NCI-H1048 (cell line): Measurements from ENCODE around the gene RICTOR.

Experiments
- DNase-seq: peaks from one replicate; lab custom pipeline; 2025; lab: John Stamatoyannopoulos, UW

RICTOR gene

DNA sequence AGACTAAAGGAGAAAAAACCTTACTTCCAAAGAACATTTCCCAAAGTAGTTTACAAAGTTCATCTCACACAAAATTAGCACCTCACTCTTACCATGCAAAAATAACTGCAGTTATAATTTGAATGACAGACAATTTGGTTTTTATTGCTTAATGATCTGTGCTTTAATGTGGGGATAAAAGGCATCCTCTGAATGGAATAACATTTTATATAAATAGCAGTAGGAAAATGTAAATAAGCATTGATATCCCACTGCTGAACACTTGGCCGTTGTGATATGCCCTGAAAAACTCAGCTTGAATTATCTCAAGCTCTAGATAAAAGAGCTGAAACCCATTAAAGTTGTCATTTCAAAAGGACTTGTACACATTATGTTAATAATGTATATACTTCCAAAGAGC, 135.2 kb downstream of the RICTOR start:
- DNase-seq: no peak

DNA sequence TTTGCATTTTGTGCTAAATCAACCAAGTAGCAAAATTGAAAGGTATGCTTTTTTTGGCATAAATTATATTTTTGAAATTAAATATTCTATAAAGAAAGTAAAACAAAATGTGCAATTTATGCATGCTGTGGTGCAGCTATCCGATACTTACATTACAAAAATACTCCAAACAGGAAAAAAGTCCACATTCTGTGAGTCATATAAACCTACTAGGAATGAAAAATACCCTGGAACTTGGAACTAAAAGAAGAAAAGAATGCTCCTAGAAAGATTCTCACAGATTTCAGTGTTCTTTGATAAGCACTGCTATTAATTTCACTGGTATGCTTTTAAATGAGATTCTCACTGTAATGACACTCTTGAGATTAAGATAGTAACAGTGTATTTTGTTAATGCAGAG, 135.8 kb downstream of the RICTOR start:
- DNase-seq: no peak

DNA sequence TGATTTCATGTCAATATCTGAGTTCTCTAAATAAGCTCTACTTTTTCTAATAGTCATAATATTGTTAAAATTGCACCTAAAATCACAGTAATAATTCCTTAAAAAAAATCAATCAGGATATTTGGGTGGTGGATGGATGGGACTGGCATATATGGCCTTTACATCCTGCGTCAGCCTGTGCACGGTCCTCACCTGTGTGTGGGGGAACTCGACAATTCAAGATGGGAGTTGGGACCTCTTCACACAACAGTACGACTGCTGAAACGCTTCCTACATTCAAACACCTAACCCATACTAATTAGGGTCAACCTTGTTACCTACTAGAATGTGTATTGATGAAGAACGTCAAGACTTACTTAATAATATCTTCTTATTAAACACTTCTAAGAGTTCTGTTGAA, 137.9 kb downstream of the RICTOR start:
- no peak for DNase-seq

DNA sequence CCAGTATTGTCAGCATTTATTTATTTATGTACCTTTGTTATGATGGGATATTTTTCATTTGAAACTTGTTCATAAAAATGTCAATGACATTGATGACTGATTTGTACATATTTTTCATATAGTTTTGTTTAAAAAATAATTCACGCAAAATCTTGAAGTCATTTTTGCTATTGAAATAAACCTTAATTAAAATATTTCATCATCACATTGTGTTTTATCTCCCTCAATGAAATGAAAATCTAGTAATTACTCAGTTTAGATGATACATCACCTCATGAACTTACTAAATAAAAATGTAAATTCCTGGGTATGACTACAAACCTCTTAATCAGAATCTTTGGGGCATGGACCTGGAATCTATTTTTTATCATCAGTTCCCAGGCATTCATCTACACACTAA, 138.8 kb downstream of the RICTOR start:
- no peak for DNase-seq

DNA sequence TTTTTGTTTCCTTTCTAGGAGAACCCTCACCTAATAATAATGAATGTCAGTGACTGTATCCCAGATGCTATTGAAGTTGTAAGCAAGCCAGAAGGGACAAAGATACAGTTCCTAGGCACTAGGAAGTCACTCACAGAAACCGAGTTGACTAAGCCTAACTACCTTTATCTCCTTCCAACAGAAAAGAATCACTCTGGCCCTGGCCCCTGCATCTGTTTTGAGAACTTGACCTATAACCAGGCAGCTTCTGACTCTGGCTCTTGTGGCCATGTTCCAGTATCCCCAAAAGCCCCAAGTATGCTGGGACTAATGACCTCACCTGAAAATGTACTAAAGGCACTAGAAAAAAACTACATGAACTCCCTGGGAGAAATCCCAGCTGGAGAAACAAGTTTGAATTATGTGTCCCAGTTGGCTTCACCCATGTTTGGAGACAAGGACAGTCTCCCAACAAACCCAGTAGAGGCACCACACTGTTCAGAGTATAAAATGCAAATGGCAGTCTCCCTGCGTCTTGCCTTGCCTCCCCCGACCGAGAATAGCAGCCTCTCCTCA, 141.3 kb downstream of the RICTOR start:
- no peak for DNase-seq

DNA sequence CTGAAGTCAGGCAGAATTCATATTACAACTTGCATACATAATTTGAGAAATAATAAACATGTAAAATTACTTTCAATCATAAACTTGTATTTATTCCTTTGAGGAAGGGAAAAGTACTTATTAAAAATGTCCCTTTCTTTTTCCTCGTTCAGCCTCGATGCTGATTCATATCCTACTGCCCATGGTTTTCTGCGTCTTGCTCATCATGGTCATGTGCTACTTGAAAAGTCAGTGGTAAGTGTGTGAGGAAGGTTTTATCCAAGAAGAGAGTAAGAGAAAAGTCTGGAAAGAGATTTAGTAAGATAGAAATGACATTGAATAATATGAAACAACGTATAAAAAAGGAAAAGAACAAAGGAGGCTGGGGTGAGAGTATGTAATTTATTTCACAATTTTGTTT, 142.5 kb downstream of the RICTOR start:
- DNase-seq: no peak

DNA sequence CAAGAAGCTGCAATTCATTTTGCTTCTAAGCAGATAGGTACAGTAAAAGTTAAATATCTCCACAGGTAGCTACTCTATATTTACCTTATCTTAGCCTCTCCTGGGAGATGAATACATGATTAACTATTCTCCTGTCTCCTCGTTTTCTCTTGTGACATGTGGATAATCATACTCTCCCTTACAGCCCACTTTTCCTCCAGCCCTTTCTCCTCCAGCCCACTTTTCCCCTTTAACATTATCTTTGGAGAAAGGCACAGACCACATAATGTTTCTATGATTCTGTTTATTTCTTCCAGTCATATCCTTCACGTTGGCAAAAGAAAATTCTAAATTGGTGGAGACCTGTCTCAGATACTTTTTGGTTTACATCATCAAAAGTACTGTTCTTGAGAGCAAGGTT, 144.4 kb downstream of the RICTOR start:
- DNase-seq: no peak

DNA sequence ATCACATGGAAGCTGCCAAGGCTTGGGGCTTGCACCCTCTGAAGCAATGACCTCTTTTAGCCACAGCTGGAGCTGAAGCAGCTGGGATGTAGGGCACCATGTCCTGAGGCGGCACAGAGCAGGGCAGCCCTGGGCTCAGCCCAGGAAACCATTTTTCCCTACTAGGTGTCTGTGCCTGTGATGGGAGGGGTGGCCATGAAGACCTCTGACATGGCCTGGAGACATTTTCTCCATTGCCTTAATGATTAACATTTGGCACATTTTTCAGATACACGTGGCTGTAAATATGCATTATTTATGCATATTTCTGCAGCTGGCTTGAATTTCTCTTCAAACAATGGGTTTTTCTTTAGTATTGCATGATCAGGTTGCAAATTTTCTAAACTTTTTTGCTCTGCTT, 146.7 kb downstream of the RICTOR start:
- no peak for DNase-seq

DNA sequence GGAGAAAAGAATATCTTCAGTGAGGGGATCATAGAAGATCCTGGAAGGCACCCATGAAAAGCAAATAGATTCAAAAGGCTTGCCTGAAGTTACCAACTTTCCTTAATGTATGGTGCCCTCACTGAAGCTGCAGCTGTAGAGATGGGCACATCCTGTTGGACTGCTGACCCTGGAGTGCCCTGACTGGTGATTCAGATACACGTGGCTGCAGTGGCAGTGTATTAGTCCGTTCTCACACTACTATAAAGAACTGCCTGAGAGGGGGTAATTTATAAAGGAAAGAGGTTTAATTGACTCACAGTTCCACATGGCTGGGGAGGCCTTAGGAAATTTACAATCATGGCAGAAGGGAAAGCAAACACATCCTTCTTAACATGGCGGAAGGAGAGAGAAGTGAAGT, 148.1 kb downstream of the RICTOR start:
- no peak for DNase-seq

DNA sequence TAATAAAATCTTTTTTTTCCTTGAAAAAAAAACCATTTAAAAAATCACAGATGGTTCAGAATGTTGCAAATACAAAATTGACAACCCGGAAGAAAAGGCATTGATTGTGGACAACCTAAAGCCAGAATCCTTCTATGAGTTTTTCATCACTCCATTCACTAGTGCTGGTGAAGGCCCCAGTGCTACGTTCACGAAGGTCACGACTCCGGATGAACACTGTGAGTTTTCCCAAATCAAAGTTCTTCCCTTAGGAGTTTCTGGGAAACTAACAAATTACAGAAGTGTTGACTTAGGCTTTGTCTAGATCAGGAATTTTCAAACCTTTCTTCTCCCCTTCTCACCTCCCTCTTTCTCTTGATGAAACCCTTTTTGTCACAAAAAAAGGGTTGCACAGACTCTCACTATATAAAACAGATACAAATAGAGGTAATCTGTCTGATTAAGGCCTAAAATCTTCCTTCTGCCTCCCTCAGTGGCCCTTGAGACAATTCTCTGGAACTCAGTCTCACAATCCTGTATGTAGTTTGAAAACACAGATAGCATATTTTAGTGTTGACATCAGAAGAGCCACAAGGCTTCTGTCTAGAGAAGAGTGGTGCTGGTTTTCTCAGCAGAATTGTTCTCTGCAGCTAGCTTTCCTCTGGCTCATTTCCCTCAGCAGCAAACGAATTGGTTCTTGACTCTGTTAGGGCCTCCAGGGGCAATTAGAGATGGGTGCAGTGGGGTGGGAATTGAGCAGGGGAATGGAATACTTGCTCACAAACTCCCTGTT, 148.9 kb downstream of the RICTOR start:
- no peak for DNase-seq

DNA sequence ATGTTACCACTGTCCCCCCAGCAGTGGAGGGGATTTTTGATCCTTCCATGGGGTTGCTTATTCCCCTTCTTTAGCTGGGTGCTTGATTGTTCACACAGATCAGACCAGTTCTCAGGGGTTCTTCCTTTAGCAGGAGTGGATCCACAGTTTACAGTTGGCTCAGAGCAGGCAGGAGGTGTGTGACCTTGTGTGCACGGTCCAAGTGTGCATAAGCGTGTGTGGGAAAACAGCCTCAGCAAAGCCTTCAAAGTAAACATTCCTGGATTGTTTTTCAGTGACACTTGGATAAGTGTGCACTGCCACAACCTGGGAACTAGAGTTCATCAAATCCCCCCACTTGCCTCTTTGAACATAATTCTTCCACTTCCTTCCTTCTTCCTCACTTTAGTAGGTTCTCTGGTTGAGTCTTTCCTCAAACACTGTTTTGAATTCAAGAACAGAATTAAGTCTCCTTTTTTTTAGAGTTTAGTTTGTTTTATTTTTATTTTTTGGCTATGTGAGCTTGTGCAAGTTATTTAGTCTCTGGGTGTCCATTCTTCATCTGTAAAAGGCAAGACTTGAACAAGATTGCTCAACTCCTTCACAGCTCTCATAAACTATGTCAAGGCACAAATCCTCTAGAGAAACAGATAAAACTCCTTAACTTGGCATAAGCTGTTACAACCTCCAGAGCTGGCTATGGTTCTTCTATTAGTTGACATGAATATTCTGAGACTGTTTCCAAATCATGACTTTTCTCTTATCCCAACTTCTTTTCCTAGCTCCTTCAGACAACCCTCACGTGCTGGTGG, 150.3 kb downstream of the RICTOR start:
- no peak for DNase-seq

DNA sequence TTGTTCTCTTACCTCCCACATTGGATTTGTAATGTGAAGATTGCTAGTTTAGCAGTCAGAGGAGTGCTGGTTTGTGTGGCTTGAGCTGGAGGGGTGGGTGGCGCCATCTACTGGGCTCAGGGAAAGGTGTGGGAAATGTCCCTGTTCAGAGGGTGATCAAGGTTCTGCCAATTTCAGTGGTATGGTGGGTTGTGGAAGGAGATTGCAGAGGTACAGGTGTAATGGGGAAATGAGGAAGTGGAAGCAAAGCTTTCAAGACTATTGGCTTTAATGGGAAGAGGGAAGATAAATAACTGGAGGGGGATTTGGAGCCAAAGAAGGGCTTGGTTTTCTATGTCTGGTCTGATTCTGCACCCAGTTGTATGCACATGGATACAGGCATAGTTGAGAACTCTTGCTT, 152.0 kb downstream of the RICTOR start:
- DNase-seq: no peak

DNA sequence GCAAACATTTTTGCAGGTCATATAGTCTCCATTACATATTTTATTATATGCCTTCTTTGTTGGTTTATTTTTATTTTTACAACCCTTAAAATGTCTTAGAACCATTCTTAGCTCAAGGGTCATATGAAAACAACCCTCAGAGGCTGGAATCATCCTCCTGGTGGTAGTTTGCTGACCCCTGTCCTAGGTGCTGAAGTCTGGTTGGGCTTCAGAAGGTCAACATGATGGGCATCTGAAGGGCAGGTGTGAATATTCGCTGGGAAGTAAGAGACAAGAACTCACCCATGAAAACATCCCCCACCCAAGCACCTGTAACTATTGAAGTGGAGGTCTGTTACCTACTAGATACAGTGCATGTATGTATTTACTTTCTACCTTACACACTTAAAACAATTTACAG, 153.0 kb downstream of the RICTOR start:
- DNase-seq: no peak

DNA sequence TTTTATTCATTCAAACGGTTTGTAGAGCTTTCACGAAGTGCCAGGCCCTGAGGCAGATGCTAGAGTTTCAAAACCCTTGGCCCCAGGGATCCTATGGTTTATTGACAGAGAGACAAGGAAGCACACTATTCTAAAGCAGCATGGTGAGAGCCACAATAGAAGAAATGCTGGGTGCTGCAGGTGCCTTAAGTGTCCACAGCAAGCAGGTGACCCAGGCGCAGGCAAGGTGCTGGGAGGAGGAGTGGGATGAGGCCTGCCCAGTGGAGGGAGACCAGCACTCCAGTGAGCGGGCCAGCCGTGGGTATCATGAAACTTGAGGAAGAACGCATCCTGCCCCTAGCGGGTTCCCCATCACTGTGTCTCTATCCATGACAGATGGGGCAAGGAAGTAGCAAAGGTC, 157.4 kb downstream of the RICTOR start:
- no peak for DNase-seq

DNA sequence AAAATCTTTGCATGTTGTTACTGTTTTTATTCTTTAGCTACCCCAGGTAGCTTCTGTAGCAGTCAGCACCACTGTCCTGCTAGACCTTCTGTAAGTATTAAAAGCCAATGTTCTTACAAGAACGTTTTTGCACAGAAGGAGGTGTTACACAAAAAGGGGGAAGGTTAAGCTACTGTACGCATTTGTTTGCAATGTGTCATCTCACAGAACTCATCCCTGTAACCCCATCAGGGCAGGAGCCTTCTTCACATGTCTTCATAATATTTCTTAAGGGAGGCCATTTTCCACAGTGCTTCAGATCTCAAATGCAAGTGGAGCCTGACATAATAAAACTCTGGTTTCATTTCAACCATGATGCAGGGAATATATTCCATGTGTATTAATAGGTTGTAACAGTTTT, 160.5 kb downstream of the RICTOR start:
- DNase-seq: no peak

DNA sequence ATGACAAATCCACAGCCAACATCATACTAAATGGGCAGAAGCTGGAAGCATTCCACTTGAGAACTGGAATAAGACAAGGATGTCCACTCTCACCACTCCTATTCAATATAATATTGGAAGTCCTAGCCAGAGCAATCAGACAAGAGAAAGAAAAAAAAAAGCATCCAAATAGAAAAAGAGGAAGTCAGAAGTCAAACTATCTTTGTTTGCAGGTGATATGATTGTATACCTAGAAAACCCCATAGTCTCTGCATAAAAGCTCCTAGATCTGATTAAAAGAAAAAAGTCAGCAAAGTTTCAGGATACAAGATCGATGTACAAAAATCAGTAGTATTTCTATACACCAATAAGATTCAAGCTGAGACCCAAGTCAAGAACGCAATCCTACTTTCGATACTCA, 162.3 kb downstream of the RICTOR start:
- no peak for DNase-seq

DNA sequence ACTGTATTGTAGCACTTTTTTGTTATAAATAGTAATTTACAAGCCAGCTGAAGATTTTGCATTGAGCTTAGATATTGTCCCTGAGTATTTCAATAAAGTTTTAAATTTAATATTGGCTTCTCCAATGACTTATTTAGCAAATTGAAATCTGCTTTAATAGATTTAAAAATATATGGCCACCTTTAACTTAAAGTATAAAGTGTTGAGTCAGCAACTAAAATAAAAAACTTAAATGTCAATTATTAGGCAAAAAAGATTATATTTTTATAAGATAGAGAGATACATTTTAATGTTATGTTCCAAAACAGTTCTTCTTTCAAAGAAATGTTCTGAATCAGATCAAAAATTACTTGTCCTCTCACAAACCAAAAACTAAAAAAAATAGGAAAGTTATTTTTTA, 167.7 kb downstream of the RICTOR start:
- no peak for DNase-seq

DNA sequence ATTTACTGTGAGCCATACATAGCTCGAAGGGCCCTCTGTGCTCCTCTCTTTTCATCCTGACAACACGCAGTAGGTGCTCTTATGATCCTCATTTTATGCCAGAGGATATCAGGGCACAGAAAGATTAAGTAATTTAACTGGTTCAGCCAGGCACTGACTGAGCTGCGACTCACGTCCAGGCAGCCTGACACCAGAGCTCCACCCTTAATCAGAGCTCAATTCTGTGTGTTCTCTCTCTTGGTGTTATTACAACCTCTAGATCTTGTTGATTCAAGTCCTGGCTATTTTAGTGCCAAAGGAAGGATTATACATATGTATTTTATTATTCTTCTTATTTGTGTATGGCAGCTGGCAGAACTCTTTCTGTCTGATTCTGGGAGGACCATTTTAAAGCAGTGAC, 168.7 kb downstream of the RICTOR start:
- no peak for DNase-seq

DNA sequence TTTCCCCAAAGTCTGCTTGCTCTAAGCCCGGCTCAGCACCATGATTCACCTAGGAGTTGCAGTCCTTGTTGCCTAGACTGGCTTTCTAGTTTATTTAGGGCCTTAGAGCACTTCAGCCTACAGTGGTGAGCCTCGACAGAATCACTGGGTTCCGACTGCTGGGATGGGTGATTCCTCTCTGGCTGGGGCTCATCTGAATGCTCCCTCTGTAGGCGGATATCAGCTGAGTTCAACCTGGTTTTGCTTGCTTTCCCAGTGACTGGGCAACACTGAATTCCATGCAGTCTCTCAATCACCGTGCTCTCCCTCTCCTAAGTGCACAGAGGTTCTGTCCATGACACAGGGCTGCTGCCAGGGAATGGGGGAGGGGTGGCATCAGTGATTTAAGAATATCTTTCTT, 174.3 kb downstream of the RICTOR start:
- DNase-seq: no peak

DNA sequence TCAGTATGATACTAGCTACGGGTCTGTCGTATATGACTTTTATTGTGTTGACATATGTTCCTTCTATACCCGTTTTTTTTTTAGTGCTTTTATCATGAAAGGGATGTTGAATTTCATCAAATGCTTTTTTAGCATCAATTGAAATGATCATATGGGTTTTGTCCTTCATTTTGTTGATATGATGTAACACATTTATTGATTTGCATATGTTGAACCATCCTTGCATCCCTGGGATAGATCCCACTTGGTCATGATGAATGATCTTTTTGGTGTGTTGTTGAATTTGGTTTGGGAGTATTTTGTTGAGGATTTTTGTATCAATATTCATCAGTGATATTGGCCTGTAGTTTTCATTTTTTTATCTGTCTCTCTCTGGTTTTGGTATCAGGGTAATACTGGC, 177.4 kb downstream of the RICTOR start:
- DNase-seq: no peak

DNA sequence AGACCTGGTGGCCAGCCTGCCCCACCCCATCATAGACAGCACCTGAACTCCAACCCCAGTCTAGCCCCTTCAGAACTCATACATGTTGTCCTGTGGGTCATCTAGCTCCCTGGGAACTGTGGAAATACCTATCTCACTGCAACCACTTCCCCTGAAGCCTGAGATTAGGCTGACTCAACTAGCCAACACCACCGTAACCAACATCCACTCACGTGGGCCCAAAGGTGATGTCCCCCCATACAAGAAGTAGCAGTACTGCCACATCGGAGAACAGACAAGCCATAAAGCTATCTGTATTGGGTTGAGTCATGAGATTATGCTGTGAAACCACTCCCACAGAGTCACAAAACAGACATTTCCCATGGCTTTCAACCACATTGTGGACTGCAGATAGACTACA, 181.8 kb downstream of the RICTOR start:
- no peak for DNase-seq

DNA sequence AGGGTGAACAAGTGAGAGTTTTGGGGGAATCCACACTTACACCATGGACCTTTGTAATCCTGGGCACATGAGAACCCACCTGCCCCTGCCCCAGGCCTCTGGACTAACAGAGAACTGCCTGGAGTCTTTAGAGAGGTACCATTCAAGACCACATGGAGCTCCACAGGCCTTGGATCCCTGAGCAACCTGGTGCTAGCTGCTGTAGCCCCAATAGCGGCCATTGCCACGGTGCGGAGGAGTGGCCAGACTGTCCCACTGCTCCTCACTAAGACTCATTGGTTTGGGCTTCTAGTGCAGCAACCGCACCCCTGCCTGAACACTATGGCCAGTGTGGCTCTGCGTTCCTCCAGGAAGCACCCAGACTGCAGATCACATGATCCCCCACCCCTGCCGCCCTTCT, 182.6 kb downstream of the RICTOR start:
- DNase-seq: no peak

DNA sequence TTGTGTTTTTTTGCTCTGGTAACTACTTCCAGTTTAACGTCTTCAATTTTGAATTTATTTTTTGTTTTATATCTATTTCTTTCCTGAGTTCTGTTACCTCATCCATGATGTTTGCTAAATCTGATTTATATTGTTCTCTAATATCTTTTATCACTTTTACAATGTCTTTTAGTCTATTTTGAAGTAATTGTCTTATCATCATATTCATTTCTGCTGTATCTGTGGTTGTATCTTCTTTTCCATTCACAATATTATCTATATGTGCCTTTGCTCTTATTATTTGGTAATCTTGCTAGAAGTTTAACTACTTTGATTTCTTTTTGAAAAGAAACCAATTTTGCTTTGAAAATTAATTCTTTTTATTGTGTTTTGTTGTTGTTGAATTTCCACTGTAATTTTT, 184.8 kb downstream of the RICTOR start:
- DNase-seq: no peak
